Measurements from ENCODE around the gene MED15.

MED15 gene

GRCh38 chr22:20552443-20553401 is 45.3 kb downstream of the MED15 start:
- no peak for DNase-seq (ENCODE audit: low spot score)

DNA sequence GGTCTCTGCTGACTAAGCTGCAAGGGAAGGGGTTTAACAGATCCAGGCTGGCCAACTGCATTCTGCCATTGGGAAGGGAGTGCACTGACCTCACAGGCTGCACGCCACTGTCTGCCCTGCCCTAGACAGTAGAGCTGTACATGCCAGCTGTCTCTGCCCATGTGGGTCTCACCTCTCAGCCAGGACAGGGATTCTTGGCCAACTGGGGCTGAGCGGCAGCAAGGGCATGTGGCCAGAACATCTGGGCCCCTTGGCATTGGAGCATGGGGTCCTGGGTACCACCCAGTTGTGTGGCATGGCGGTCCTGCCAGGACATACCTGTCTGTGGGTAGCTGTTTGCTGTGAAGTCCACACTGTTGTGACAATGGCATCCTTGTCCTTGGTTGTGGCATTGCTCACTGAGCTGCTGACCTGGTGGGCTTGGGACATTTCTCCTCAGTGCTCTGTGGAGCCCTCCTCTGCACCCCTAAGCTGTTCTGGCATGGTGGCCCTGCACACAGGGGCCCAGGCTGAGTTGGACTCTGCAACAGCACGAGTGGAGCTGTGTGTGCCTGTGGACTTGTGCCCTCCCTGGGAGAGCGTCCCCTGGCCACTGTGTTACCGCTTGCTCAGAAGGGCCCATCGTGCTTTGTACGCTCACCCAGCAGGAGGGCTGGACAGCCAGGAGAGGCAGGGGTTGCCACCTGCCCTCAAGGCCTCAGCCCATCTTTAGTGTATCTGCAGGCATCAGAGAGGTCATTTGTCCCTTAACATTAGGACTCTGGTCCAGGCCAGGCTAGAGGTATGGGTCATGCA is 46.7 kb downstream of the MED15 start:
- no peak for DNase-seq (ENCODE audit: low spot score)

- no peak for DNase-seq (ENCODE audit: low spot score)
Measured at GRCh38 chr22:20554824-20555223, 47.4 kb downstream of the MED15 start.

- DNase-seq (ENCODE audit: low spot score) = no peak
Measured at GRCh38 chr22:20558534-20558933, 51.1 kb downstream of the MED15 start.

DNA sequence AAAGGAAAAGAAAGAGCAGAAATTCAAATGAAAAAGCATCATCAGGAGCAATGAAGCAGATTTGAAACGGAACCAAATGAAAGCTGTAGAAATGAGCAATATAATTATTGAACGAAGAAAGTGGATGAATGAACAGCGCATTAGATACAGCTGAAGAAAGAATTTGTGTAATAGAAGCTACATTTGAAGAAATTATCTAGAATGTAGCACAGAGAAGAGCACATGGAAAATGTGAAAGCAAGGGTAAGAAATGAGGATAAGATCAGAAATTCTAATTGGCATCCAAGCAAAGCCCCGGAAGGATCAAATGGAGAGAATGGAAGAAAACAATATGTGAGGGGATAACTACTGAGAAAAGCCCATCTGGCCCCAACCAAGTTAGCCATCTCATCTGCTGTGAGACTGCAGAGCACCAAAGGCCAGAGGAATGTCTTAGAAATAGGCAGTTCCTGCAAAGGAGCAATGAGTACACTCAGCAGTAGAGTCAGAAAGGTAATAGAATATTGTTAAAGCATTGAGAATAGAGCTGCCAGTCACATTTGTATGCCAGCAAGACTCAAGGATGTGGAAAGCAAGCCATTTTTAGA is 51.9 kb downstream of the MED15 start:
- DNase-seq (ENCODE audit: low spot score) = no peak

DNA sequence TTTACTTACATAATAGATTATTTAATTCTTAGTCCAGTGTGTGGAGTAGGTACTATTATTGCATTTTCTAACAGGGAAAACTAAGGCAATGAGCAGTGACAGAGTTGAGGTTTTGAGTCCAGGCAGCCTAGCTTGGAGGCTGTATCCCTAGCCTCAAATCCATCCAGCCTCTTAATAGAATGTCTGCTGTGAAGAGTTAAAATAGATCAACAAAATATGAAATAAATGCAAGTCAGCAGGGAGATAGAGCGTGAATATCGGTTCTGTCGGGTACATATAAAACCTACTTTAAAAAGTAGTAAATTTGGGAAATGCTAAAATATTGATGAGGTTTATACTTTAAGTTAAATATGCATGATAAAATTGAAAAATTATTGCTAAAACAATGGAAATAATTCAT is 53.3 kb downstream of the MED15 start:
- DNase-seq (ENCODE audit: low spot score) = no peak

DNA sequence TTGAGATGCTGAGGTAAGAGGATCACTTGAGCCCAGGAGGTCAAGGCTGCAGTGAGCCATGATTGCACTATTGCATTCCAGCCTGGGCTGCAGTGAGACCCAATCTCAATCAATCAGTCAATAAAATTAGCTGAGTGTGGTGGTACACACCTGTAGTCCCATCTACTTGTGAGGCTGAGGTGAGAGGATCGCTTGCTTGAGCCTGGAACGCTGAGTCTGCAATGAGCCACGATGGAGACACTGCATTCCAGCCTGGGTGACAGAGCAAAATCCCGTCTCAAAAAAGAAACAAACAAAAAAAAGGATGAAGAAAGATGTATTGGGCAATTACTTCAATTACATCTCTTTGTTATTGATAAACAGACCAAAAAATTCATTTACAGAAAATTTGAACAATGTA is 54.5 kb downstream of the MED15 start:
- no peak for DNase-seq (ENCODE audit: low spot score)

- no peak for DNase-seq (ENCODE audit: low spot score)
Measured at GRCh38 chr22:20562607-20563465, 55.4 kb downstream of the MED15 start.

GRCh38 chr22:20563466-20563906 is 56.1 kb downstream of the MED15 start:
- DNase-seq (ENCODE audit: low spot score) = no peak

GRCh38 chr22:20563941-20564371 is 56.5 kb downstream of the MED15 start:
- DNase-seq (ENCODE audit: low spot score) = no peak

DNA sequence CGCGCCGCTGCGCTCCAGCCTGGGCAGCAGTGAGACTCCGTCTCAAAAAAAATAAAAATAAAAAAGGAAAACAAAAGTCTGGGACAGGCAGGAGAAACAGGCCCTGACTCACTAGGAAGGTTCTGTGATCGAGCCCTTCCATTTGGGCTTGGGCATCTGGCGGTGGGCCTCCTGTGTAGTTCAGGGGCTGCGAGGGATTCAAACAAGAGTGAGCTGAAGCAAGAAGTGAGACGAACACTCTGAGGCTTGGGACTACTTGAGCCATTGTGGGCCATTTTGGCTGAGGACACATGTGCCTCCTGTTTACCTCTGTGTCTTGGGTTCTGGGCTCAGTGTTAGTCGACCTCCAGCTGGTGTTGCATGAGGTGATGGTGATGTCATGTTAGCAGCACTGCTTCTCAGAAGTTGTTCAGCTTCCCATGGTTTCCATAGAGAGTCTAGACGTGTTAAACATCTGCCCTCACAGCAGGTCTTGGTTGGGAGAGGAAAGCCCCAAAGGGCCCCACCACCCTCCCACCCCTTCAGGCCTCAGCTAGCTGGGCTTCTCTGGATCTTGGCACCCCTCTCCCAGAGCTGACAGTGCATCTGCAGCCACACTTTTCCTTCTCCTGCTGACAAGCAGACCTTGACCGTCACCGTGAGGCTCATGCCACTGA is 57.8 kb downstream of the MED15 start:
- peak; percentile 42 for DNase-seq (ENCODE audit: low spot score)

DNA sequence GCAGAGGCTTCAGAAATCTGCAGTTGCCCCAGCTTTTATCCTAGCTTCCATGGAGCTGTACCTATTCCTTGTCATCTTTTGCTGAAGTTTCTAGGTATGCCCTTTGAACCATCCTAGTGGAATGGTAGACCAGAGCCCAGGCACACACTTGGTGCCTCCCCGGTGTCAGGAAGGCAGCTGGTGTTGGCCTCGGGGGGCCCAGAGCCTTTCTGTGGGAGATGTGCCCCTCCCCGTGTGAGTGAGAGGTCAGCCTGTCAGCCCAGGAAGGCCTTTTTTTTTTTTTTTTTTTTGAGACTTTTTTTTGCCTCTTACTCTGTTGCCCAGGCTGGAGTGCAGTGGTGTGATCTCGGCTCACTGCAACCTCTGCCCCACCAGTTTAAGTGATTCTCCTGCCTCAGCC is 58.4 kb downstream of the MED15 start:
- no peak for DNase-seq (ENCODE audit: low spot score)

- DNase-seq (ENCODE audit: low spot score) = peak; percentile 80
Measured at GRCh38 chr22:20566420-20567260, 59.2 kb downstream of the MED15 start.

DNA sequence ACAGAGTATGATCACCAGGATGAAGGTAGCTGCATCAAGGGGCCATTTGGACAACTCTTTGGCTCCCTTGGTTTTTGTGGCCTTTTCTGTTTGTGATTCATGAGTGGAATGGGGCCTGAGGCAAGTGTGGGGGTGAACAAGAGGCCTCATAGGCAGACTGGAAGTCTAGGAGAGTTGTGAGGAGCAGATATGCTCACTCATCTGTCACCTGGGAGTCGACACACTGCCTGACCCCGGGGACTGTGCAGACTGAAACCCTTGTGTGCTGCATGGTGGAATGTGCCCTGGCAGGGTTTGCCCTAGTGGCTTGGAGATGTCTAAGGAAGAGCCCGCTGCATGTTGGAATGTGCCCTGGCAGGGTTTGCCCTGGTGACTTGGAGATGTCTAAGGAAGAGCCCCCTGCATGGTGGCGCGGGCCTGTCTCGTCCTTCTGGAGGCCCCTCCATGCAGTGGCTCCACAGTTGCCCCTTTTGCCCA is 60.0 kb downstream of the MED15 start:
- DNase-seq (ENCODE audit: low spot score) = no peak

DNA sequence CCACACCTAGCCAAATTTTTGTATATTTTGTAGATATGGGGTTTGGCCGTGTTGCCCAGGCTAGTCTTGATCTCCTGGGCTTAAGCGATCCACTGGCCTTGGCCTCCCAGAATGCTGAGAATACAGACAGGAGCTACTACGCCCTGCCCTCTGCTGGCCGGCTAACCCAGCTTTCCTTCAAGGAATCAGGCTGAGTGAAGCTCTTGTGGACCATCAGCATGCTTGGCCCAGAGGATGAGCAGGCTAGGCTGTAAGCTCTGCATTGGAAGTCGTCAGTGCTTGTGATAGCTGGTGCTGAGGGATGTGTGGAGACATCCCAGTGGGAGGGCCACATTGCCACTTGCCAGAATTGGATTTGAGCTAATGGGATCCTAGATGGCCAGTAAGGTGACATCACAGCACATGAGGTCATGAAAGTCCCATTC is 60.6 kb downstream of the MED15 start:
- DNase-seq (ENCODE audit: low spot score) = no peak

DNA sequence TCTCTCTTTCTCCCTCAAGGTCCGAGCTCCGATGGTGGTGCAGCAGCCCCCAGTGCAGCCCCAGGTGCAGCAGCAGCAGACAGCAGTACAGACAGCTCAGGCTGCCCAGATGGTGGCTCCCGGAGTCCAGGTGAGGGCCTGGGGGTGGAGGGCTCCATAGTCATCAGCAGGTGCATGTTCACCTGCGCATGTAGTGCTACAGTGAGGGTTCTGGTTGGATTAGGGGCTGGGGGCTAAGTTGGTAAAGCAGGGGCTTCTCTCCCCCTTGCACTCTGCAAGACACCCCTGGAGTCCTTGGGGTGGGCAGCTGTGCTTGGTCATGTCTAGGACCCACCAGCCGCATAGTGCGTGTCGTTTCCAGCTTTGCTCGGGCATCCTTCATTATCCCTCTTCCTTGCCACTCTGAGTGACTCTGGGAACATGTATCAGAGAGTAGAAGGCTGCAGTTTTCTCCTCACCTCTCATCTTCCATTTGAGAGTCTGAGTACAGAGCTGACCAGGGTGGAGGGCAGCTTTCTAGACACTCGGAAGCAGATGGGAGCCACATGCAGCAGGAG is 61.2 kb downstream of the MED15 start:
- no peak for DNase-seq (ENCODE audit: low spot score)

GRCh38 chr22:20569059-20570058 is 61.9 kb downstream of the MED15 start:
- peak; percentile 85 for DNase-seq (ENCODE audit: low spot score)

GRCh38 chr22:20571078-20571503 is 63.7 kb downstream of the MED15 start:
- DNase-seq (ENCODE audit: low spot score) = no peak

Measured in CD4-positive, alpha-beta T cell treated with Interleukin-15 for 4 hours (primary cell).